Measurements from ENCODE around the gene OR52N2. TPM values are rescaled to one million over a fixed set of nuclear protein-coding genes. Genes with fewer than 3 reads are reported as not detected.

OR52N2 gene
- total and polyA plus RNA-seq, 9 donors: not detected

GRCh38 chr11:5796541-5796940 lies 12.2 kb upstream of the OR52N2 start:
- no peaks in the 10 kb centered on the region for H3K9me3 ChIP-seq
- no peak for TF ChIP-seq POLR2A (IDR thresholded peaks at IDR 0.05)
- TF ChIP-seq CTCF (IDR thresholded peaks at IDR 0.05): no peak
- no peak for TF ChIP-seq EP300 (IDR thresholded peaks at IDR 0.05)
- H3K4me1 ChIP-seq (ENCODE audit: insufficient read depth): no peaks in the 10 kb centered on the region
- WGBS, 3 donors: 76 to 81% (median 78%) methylated on average over 6 of the region's 6 CpGs
- intact Hi-C loops (cut with DNase I): no loop called here
- DNase-seq: no peak
- H3K27ac ChIP-seq: no peak overlapping the region
- H3K36me3 ChIP-seq: no peaks in the 10 kb centered on the region
- H3K27me3 ChIP-seq: no peaks in the 10 kb centered on the region
- H3K4me3 ChIP-seq: no peak overlapping the region

- Histone ChIP-seq H3K9me3 (no peaks in the 10 kb centered on the region), H3K4me3 (no peak overlapping the region), H3K27ac (no peak overlapping the region), H3K36me3 (no peaks in the 10 kb centered on the region), H3K27me3 (no peaks in the 10 kb centered on the region), H3K4me1 (ENCODE audit: insufficient read depth) (no peaks in the 10 kb centered on the region)
- WGBS, 3 donors: 77 to 85% (median 82%) methylated on average over 5 of the region's 5 CpGs
- TF ChIP-seq EP300 (IDR thresholded peaks at IDR 0.05) (no peak), POLR2A (IDR thresholded peaks at IDR 0.05) (no peak), CTCF (IDR thresholded peaks at IDR 0.05) (no peak)
- intact Hi-C loops (cut with DNase I): loop anchor here in 2 of 4 donors (10.0 kb wide), 2 partner anchors 339 to 599 kb away; partner anchors contain the start of gene OR51V1 (in 1 of the 2)
- DNase-seq: no peak
These were observed 4.7 kb upstream of the OR52N2 start for GRCh38 chr11:5803982-5804381.

- WGBS, 3 donors: 60 to 66% (median 61%) methylated on average over 10 of the region's 10 CpGs
- DNase-seq: no peak
These were observed 1.1 kb upstream of the OR52N2 start for GRCh38 chr11:5807580-5807979.

GRCh38 chr11:5809122-5809519 lies 397 bp downstream of the OR52N2 start:
- intact Hi-C loops (cut with DNase I): loop anchor here in 2 of 4 donors (10.0 kb wide), 2 partner anchors 344 to 604 kb away; partner anchors contain the start of gene OR51V1 (in 1 of the 2)
- Histone ChIP-seq H3K36me3 (no peaks in the 10 kb centered on the region), H3K4me1 (ENCODE audit: insufficient read depth) (no peaks in the 10 kb centered on the region), H3K4me3 (no peak overlapping the region), H3K27me3 (no peaks in the 10 kb centered on the region), H3K9me3 (no peaks in the 10 kb centered on the region), H3K27ac (no peak overlapping the region)
- TF ChIP-seq POLR2A (IDR thresholded peaks at IDR 0.05) (no peak), EP300 (IDR thresholded peaks at IDR 0.05) (no peak), CTCF (IDR thresholded peaks at IDR 0.05) (no peak)
- DNase-seq: no peak
- WGBS, 3 donors: 37 to 50% (median 48%) methylated on average over 5 of the region's 5 CpGs

More at GRCh38 chr11:5807580-5807979, 1.1 kb upstream of the OR52N2 start:
- TF ChIP-seq CTCF (IDR thresholded peaks at IDR 0.05) (no peak), EP300 (IDR thresholded peaks at IDR 0.05) (no peak), POLR2A (IDR thresholded peaks at IDR 0.05) (no peak)
- Histone ChIP-seq H3K27me3 (no peaks in the 10 kb centered on the region), H3K36me3 (no peaks in the 10 kb centered on the region), H3K4me3 (no peak overlapping the region), H3K9me3 (no peaks in the 10 kb centered on the region), H3K27ac (no peak overlapping the region), H3K4me1 (ENCODE audit: insufficient read depth) (no peaks in the 10 kb centered on the region)
- intact Hi-C loops (cut with DNase I): loop anchor here in 2 of 4 donors (10.0 kb wide), 2 partner anchors 343 to 603 kb away; partner anchors contain the start of gene OR51V1 (in 1 of the 2)

Measured in ovary (tissue), 9 donors.